Tibial nerve (tissue), 3 donors: Measurements from ENCODE around the gene PIK3CD.

Experiments
- POLR2A ChIP-seq, 2 donors: fragments of 450-650 bp; IDR thresholded peaks; one replicate each; pipeline ENCODE4 v1.6.1; 2017; ENCODE audit warnings: antibody characterized with exemption in 2 of 2, mild to moderate bottlenecking in 2 of 2, moderate library complexity in 2 of 2
- TF ChIP-seq, protein P1 (sequence below), 5 experiments: fragments of 200-600 bp in 3 of 5; fragments of 450-650 bp in 2 of 5; sonication (generic) in 3 of 5; IDR thresholded peaks; one replicate each; pipeline ENCODE4 v1.5.1; 2016 to 2019; ENCODE audit warnings: antibody characterized with exemption in 5 of 5, mild to moderate bottlenecking in 3 of 5, moderate library complexity in 2 of 5

DNA sequence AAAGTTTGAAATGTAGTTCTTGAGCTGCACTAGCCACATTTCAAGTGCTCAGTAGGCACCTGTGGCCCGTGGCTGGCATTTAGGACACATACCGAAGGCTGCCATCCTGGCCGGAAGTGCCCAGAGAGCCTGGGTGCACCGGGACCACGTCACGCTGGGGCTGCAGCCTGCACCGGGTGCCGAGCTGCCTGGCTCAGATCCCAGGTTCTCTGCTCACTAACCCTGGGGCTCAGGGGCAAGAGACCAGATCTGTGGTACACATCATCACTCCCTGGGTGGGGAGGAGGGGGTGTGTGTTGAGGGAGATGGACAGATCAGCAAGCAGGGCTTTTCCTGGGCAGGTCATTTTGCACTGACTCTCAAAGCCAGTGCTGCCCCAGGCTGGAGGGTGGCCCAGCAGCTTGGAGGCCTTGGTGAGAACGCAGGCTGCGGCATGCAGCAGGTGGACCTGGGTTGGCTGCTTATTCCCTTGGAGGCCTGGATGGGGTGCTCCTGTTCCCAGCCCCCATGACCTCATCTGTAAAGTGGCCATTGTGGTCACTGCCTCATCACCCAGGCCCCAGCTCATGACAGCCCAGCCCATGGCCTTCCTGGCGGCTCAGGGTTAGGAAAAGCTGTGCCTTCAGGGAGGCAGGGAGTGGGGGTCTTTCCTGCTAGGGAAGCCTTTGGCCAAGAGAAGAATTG, 39.2 kb upstream of the PIK3CD start:
- TF ChIP-seq, protein P1, sequence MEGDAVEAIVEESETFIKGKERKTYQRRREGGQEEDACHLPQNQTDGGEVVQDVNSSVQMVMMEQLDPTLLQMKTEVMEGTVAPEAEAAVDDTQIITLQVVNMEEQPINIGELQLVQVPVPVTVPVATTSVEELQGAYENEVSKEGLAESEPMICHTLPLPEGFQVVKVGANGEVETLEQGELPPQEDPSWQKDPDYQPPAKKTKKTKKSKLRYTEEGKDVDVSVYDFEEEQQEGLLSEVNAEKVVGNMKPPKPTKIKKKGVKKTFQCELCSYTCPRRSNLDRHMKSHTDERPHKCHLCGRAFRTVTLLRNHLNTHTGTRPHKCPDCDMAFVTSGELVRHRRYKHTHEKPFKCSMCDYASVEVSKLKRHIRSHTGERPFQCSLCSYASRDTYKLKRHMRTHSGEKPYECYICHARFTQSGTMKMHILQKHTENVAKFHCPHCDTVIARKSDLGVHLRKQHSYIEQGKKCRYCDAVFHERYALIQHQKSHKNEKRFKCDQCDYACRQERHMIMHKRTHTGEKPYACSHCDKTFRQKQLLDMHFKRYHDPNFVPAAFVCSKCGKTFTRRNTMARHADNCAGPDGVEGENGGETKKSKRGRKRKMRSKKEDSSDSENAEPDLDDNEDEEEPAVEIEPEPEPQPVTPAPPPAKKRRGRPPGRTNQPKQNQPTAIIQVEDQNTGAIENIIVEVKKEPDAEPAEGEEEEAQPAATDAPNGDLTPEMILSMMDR (IDR thresholded peaks at IDR 0.05), result no peak
- TF ChIP-seq POLR2A (IDR thresholded peaks at IDR 0.05), result no peak
